HG03064 (cell line): ENCODE results near the gene SNX33.
"Not testable (repeated sequence)": the region's sequence is repeated elsewhere in the genome, so short reads cannot be mapped to it uniquely, and the experiment has no call there.

Source experiments
- ATAC-seq: cut with Tn5 transposase; IDR thresholded peaks from one replicate; pipeline ENCODE4 v1.9.1; 2021; ENCODE audit warnings: low read depth; ENCODE audit not compliant: unreplicated experiment

Gene SNX33

DNA sequence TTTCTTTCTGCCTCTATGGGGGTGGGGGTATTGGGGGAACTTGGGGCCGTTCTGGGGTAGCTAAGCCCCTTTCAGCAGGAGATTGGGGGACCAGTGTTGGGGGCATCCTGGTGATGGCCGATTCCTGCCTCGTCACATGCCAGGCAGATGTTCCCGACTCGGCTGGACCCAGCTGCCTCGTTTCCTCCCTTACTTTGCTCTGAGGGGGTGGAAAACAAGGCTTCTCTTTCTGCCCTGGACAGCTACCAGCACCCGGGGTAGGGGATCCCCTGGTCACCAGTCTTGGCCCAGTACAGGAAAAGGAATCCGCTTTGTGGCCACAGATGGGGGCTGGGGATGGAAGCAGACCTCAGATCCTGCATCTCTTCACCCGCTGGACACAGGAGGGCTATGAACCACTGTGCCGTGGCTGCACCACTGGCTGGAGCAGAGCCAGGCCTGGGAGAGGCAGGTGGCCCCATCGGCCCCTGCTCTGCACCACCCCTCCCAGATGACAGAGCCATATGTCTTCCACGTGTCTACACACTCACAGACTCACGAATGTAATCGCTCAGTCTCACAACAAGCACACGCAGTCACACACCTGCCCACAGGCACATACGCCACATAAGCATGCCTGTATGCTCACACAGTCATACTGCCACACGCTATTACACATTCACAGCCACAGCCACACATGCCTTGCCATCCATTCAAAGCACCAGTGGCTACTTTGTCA lies 12.4 kb downstream of the SNX33 start:
- ATAC-seq, result no peak

DNA sequence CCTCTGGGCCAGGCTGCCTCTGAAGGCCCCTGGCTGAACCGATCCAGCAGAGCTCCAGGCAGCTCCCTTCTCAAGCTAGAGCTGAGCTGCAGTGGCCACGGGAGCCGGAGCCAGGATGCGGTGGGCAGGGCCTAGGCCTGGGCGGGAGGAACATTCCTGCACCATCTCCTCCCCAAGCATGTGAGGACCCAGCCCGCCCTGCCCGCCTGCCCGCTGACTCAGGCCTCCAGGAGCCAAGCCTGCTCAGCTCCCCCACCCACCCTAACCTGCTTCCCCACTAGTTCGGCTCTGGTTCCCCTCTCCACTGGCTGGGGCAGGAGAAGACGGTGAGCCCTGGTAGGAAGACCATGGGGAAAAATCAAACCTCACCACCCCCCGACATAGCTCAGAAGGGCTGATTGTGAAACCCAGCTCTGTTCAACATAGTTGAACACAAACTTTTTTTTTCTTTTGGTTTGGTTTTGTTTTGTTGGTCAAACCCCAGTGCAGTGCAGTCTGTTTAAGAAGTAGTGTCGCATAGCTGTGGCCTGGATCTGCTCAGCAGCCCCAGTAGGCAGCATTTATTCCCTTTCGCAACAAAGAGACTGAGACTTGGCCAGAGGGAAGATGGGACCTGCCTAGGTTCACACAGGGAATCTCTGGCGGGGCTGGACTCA lies 13.5 kb downstream of the SNX33 start:
- no peak for ATAC-seq

DNA sequence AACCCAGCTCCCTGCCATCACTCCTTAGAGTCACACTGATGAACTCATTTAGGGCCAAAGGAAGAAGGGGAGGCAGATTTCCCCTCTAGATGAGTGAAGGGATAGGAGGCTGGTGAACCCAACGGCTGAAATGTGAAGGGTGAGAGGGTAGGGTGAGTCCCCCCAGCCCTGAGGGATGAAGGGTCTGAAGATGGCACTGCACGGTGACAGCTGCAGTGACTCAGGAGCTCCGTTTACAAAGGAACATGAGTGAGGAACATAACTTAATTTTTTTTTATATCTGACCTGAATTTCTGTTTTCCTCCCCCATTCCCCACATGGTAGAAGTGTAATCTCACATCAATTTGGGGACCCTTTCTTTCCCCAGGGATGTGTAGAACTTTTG lies 14.0 kb downstream of the SNX33 start:
- no peak for ATAC-seq

DNA sequence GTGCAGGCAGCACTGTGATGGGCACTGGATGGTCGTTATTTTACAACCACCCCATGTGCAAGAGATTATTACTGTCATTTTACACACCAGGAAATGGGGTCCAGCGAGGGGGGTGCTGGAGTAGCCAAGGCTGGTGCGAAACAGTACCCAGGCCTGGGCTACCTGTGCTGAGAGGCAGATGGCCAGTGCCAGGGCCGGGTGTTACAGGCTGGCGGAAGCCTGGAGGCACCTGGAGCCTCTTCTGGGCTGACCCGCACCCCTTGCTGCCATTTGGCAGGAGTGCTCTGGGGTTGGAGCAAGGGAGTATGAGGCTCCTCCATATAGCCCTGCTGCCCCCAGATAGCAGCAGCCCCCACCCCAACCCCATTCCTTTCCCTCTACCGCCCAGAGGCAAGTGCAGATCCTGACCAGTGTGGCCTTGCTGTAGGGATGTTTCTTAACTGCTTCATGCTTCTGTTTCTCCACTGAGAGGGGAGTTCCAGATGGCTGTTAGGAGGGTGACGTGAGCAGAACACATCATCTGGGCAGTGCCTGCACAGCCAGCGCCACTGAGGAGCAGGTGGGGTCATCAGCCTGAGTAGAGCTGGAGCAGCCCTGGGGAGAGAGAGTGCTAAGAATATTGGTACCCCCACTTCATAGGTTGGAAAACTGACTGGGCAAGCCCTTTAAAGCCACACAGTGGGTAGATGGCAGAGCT lies 15.3 kb downstream of the SNX33 start:
- ATAC-seq, result no peak

DNA sequence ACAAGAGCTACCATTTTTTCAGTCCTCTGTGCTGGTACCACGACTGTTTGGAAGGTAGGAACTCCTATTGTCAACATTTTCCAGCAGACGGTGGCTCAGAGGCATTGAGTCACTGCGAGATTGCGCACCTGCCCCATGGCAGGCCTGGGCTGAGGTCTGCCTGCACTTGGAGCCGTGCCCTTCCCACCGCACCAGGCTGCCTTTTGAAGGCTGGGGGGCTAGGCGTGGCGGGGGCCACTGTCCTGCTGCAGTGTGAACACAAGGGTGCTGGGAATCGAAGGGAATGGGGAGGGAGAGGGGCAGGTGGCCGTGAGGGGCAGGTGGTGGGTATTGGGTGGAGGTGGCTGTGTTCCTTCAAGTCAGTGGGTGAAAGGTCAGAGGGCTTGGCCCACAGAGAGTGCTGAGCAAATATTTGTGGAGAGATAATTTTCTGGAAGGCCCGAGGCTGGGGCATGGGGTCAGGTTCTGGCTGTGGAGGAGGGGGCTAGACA lies 16.3 kb downstream of the SNX33 start:
- no peak for ATAC-seq

DNA sequence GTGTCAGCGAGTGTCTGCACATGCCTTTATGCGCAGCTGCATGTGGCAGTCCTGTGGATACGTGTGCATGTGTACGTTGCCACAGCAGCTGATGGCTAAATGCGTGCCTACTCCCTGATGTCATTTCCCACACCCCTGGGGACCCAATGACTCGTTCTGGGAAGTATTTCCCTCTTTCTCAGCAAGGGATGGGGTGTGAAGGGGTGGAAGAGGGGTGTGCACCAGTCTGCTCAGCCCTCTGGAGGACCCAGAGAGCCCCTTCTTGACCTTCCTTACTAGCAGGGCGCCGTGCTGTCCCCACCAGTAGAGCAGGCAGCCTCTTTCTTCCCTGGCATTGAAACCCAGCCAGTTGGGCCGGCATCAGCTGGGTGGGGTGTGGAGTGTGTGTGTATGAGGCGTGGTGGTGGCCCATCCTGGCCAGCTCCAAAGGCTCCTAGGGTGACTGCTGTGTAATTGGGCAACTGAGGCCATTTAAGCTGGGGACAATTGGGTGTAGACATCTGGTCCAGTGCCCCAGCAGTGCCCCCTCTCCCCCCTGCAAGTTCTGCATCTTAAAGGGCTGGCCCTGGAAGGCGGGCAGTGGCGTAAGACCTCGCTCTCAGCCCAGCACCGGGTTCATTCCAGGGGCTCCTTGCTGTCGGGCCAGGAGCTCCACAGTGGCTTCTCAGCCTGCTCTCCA lies 19.2 kb downstream of the SNX33 start:
- ATAC-seq, result no peak

DNA sequence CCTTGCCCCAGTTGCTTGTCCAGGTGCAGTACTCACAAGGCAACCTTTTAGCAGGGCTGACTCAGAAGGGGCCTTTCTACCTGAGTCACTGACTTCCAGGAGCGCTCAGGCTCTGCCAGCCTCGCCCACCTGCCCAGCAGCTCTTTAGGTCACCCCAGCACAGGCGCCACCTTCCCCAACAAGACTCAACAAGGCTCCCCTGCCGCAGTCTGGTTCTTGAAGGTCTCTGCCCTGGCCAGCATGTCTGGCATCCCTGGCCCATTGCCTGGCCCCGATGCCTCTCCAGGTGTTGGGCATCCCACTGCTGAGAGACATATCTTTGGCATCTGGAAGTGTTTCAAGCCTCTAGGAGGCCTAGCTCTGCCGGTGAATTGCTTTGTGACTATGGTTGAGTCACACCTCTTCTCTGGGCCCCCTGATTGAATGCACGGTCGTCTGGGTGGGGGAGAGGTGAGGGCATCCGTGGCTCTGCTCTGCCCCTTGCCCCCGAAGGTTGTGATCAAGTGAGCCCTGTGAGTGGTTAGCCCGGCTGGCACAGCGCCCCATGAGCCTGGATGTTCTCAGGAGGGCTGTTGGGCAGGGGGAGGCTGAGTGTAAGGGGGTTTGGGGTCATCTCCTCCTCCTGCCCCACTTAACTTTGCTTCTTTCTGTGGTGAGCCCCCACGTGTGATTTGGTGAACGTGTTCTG lies 21.6 kb downstream of the SNX33 start:
- no peak for ATAC-seq

DNA sequence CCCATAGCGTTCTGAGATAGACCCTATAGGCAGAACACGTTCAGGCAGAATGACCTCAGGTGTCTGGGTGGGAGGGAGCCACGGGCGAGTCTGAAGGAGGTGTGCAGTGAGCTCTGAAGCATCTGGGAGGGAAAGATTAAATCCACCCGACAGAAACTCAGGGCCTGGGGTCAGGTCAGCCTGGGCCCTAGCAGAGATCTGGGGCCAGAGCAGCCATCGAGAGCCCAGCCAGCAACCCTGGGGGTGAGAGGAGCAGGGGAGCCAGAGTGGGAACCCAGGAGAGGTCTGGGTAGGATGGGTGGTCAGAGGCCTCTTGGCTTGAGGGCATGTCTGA lies 22.1 kb downstream of the SNX33 start:
- no peak for ATAC-seq

DNA sequence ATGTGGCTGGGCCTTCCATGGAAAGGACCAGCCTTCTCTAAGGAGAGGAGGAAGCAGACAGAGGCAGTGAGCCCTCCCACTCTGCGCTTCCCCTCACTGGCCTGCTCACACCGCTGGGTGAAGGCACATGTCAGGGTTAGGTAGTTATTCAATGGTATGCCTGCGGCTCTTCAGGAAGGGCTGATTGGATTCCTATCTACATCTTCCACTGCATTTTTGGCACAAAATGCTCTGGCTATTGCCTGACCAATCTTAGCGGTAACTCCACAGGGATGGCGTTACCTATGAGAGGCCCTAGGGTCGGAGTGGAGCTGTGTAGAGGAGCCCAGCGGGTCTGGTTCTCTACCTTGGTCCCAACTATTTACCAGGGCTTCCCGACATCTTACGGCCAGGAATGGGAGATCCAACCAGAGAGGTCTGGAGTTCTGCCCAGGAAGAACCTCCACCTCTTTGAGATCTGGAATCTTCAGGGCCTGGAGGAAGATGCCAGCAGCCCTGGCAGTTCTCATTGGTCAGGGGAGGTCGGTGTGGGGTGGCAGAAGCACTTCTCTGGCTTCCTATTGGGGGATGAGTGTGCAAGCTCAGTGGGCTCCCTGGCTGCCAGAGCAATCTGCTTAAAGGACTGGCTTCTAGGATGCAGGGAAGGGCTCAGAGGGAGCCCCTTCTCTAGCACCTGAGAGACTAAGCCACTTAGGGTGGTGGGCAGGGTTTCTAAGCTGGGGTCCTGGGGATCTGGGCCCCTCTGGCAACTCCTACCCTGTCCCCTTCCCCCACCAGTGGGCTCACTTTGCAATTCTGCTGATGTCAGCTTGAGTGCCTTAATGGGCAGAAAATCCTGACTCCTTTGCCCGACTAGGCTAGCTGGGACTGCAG lies 24.3 kb downstream of the SNX33 start:
- no peak for ATAC-seq

DNA sequence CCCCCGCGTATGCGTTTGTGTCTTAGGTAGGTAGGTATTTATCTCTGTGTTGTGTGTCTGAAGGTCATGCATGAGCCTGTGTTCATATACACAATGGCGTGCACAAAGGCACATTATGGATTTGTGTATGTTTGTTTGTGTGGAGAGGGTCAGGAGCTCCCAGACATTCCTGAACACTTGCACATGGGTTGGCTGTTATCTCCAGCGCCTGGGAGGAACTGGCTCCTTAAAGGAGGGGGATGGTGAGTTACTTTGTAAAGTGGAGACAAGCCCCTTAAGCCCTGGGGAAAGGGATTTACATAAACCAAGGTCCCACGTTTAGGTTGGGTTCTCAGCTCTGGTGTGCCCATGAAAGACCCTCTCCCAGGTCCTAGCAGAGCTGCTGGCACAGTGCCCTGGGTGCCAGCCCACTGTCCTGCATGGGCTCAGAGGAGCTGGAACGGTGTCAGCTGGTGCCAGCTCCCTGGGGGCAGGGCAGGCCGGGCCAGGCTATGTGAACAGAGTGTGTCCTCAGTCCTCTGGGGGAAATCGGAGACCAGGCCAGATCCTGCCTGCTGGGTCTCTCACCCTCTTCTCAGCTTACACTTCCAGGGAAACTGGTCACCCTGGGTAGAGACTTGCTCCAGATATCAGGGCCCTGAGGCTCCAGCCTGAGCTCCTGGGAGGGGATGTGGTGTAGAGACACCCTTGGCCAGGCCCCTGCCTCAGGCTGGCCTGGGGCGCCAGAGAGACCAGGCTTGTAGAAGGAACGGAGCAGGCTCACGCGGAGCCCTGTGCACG lies 25.1 kb downstream of the SNX33 start:
- ATAC-seq, result no peak

DNA sequence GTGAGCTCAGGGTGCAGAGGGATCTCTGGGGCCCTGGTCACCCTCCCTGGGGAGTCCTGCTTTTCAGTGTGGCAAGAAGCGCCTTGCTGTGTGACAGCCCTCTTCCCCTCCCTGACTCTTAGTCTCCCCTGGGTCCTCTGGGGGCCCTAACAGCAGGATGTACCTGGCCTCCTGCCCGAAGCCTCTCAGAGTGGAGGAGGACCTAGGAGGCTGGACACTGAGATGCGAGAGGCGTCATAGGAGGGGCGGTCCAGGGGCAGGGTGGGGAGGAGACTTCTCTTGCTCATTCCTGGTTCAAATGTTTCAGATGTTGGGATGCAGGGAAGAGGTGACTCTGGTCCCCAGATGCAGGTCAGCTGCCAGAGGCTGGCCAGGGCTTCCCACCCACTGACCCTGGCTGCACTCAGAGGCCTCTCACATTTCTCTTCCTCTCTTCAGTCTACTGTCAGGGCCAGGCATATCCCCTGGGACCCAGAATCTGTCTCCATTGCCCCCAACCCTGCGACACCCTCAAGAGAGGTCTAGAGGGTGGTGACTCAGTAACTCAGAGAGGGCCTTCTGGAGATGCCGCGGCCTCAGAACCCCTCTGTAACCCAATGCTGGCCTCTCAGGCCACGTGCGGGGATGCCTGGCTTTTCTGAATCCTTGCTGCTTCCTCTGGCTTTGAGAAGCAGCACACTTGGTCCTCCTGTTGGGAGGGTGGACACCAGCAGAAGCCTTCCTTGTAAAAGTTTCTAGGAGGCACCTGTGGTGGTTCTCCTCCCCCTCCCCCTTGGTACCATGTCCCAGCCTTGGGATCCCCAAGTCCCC lies 25.9 kb downstream of the SNX33 start:
- no peak for ATAC-seq

DNA sequence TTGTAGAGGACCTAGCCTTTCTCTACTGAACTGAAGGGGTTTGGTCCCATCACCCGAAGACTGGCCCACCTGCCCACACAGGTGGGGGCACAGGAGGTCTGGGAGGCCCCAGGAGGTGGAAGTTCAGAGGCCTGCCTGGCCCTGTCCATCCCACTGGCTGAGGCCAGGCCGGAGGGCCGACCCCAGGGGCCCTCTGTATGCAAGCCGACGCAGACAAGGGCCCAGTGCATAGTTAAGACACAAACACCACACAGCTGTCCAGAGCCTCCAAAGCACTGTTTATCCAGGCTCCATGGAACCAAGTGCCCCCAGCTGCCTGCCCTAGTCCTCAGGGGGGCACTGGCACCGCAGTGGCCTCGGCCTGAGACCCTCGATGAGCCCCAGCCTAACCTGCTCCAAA lies 26.7 kb downstream of the SNX33 start:
- no peak for ATAC-seq

DNA sequence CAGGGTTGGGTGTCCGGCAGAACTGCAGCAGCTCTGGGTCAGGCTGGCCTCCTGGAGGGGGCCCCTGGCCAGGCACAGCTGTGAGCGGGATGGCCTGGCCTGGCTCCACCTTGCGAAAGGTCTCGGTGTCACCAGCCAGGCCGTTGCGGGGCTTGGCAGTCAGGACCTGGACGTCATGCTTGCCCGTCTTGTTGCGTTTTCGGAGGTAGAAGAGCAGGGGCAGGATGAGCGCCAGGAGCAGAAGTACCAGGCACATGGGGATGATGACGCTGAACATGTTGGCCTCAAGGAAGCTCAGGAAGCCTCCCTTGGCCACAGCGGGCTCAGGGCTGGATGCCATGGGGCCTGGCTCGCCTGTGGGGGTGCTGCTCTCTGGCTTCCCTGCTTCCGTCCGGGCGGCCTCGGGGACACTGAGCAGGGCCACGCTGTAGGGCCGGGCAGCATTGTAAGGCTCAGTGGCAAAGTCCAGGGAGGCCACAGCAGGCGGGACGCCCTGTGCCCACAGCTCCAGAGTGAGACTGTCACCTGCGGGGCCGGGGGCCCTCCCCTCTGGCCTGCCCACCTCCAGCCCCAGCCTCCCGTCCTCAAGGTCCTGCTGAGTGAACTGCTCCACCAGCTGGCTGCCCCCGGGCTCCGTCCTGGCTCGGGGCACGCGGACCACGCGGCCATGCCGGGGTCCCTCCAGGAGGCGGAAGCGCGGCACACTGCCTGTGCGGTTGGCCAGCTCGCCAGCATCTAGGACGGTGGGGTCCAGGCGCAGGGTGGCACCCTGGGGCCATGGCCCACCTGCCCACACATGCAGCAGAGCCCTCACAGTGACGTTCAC lies 28.1 kb downstream of the SNX33 start:
- no peak for ATAC-seq

DNA sequence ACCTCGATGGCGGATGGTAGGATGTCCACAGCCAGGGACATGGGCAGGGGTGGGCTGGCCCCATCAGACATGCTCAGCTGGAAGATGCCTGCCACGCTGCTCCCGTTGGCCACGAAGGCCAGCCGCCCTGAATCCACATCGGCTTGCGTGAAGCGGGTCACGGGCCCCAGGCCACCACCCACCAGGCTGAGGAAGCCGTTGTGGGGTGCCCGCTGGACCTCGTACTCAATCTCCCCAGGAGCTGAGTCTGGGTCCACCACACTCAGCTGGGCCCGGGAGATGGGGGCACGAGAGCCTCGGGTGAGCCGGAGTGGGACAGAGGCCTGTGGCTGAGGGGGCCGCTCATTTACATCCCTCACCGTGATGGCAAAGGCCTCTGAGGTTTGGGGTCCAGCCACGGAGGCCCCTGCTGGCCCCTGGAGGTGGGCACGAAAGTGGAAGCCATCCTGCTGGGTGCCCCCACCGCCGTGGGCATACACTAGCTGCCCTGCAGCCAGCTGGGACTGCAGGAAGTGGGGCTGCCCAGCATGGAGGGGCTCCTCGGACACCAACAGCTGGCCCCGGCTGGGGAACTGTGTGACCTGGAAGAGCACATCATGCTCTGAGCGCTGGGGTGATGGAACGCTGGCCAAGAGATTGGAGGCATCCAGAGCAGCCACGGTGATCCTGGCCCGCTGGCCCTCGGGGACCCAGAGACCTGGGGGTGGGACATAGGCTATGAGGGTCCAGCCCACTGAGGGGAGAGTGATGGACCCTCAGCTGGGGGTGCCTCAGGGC lies 29.2 kb downstream of the SNX33 start:
- no peak for ATAC-seq

DNA sequence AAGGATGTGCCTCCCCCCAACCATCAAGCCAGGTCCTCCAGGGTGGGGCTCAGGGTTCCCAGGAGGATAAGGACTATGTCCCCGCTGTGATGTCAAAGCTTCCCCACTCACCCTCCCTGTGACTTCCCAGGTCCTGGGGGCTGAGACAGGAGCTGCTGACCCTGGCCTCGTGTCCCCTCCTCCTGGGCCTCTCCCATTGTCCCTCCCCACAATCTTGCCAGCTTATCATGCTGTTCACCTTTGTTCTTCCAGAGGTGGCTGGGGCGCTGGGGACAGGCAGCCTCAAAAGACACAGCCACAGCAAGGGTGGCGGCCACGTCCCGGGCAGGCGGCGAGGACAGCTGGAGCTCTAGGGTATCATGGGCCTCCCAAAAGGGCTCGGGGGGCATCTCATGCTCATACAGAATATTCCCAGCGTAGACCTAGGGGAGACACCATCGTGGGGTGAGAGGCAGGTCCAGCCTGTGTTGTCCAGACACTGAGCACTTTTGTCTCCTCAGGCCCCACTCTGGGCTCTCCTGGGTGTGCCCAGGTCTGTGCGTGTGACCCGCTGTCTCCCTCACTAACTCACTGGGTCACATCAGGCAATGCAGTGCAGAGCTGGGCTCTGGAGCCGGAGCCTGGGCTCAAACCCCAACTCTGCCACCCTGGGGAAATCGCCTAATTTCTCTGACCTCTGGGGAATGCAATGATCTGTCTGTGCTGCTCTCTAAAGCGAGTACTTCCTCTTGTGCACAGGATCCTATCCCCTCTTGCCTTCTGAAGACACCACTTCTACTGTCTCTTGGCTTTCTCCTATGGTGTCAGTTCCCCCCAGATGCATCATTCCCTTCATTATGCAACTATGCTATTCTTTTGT lies 30.0 kb downstream of the SNX33 start:
- no peak for ATAC-seq

DNA sequence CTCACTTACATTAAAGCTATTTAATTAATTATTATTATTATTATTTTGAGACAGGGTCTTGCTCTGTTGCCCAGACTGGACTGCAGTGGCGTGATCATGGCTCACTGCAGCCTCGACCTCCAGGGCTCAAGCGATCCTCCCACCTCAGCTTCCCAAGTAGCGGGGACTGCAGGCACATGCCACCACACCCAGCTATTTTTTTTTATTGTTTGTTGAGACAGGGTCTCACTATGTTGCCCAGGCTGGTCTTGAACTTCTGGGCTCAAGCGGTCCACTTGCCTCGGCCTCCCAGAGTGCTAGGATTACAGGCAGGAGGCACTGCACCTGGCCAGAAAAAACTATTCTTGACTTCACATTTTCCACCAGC lies 30.6 kb downstream of the SNX33 start:
- ATAC-seq, result not testable (repeated sequence)
